Testis (tissue), 3 donors: ENCODE results near the gene LFNG. TPM values are rescaled to one million over a fixed set of nuclear protein-coding genes. Genes with fewer than 3 reads are reported as not detected.
"Not testable (repeated sequence)": the region's sequence is repeated elsewhere in the genome, so short reads cannot be mapped to it uniquely, and the experiment has no call there.

Source experiments
- DNase-seq: peaks from one replicate; pipeline ENCODE4 v3.0.0-alpha.2; 2019
- H3K27ac ChIP-seq, 2 donors: fragments of 200-600 bp; sonication (generic); one replicate each; pipeline ENCODE4 v1.5.1; 2019
- H3K27me3 ChIP-seq: fragments of 200-600 bp; sonication (generic); one replicate; pipeline ENCODE4 v1.5.1; 2019
- H3K36me3 ChIP-seq: fragments of 200-600 bp; sonication (generic); one replicate; pipeline ENCODE4 v1.5.1; 2017; ENCODE audit warnings: low read depth; ENCODE audit errors: missing control alignments
- H3K4me1 ChIP-seq: fragments of 200-600 bp; sonication (generic); one replicate; pipeline ENCODE4 v1.5.1; 2019
- H3K4me3 ChIP-seq, 2 donors: fragments of 200-600 bp; sonication (generic); one replicate each; pipeline ENCODE4 v1.5.1; 2017 to 2019
- H3K9me3 ChIP-seq: fragments of 200-600 bp; sonication (generic); one replicate; pipeline ENCODE4 v1.5.1; 2017
- CTCF ChIP-seq, 3 experiments: fragments of 450-650 bp in 2 of 3; fragments of 200-600 bp in 1 of 3; sonication (generic) in 1 of 3; IDR thresholded peaks; one replicate each; pipeline ENCODE4 v1.5.1; 2016 to 2019; ENCODE audit warnings: antibody characterized with exemption in 3 of 3, mild to moderate bottlenecking in 2 of 3, moderate library complexity in 1 of 3
- POLR2A ChIP-seq: fragments of 450-650 bp; IDR thresholded peaks from one replicate; pipeline ENCODE4 v1.6.1; 2017; ENCODE audit warnings: antibody characterized with exemption, mild to moderate bottlenecking, moderate library complexity
- WGBS, 2 donors: methylation state at CpG; one replicate each; pipeline ENCODE4 v1.1.5; 2018; 5-methylcytosine and 5-hydroxymethylcytosine counted together
- intact Hi-C: fragments of 100-400 bp; cut with DNase I; formaldehyde crosslinking; loops from one replicate; pipeline ENCODE4 v1.15.1; 2023; ENCODE audit warnings: low total_unique reads
- polyA plus RNA-seq: library from polyadenylated mRNA; stranded (reverse); fragments of 350-450 nt; fragmentation: Illumina TruSeq; extraction: RNeasy Lipid Tissue Mini Kit (QIAGEN cat#74804); gene quantifications from one replicate; pipeline ENCODE4 v1.2.3, GENCODE V29; 2014; ENCODE audit warnings: low read depth, low replicate concordance; ENCODE audit not compliant: insufficient read depth
- total RNA-seq, 2 donors: library from RNA; depleted of rRNA; stranded (reverse); fragments of >200 nt; gene quantifications; one replicate each; pipeline ENCODE4 v1.2.3, GENCODE V29; 2016

Gene LFNG
- total and polyA plus RNA-seq, 3 donors from 2014 or later, result 10.1 to 34.1 (median 18.3) TPM

DNA sequence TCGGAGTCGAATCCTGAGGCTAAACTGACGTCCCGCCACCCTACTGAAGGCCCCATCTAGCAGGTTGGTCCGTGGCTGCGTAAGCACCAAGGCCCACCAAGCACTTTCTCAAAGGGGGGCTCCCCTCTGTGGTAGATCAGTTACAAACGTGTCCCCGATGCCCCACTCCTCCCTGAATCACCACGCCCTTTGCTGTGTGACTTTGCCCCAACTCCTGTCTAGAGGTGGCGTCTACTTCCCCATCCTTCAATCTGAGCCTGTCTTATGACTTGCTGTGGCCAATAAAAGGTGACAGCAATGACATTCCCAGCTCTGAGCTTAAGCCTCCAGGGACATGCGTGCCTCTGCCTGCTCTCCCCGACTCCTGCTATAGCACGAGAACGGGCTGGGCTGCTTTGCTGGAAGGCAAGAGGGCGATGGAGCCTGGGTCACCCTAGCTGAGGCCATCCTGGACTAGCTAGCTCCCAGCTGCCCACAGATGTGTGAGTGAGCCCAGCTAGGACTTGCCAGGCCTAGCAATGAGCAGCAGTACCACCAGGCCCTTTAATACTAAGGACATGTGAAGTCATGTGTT, 12.7 kb downstream of the LFNG start:
- H3K36me3 ChIP-seq, H3K27ac ChIP-seq, H3K4me1 ChIP-seq, H3K27me3 ChIP-seq, intact Hi-C loops, H3K4me3 ChIP-seq, DNase-seq, H3K9me3 ChIP-seq: not testable (repeated sequence)
- WGBS, 2 donors, result 87 to 95% methylated on average over 10 to 15 of the region's 15 CpGs

DNA sequence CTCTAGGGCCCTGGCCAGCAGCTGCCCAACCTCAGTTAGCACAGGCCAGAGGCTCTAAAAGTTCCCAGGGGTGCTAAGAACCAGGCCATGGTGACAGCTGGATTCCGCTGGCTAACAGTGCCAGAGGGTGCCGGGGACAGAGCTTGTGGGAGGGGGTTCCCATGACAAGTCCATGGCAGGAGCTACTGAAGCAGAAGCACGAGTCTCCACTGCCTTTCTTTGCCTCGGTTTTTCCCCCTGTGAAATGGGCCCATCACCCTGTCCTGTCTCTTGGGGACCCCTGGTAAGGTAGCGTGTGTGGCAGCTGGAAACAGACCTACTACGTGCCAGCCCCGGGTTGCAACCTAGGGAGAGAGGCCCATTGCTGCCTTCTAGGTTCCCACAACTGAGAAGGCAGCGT, 13.2 kb downstream of the LFNG start:
- H3K27me3 ChIP-seq, H3K9me3 ChIP-seq, H3K36me3 ChIP-seq, intact Hi-C loops, H3K4me1 ChIP-seq, H3K4me3 ChIP-seq, DNase-seq, H3K27ac ChIP-seq: not testable (repeated sequence)
- 94% methylated on average over 7 of the region's 8 CpGs; no CpG with 5 or more reads in 1 of the 2 donors for WGBS, 2 donors

DNA sequence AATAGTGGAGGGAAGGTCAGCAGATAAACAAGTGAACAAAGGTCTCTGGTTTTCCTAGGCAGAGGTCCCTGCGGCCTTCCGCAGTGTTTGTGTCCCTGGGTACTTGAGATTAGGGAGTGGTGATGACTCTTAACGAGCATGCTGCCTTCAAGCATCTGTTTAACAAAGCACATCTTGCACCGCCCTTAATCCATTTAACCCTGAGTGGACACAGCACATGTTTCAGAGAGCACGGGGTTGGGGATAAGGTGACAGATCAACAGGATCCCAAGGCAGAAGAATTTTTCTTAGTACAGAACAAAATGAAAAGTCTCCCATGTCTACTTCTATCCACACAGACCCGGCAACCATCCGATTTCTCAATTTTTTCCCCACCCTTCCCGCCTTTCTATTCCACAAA, 14.0 kb downstream of the LFNG start:
- not testable (repeated sequence) for H3K9me3 ChIP-seq
- WGBS, 2 donors, result 40 to 44% methylated on average over 5 of the region's 8 CpGs

GRCh38 chr7:2534214-2534613, 14.6 kb downstream of the LFNG start:
- 90% methylated on average over 9 of the region's 34 CpGs; no CpG with 5 or more reads in 1 of the 2 donors for WGBS, 2 donors
- H3K4me3 ChIP-seq, H3K27me3 ChIP-seq, H3K9me3 ChIP-seq, H3K27ac ChIP-seq, H3K36me3 ChIP-seq, H3K4me1 ChIP-seq, intact Hi-C loops, DNase-seq: not testable (repeated sequence)

More for the DNA sequence above, 14.0 kb downstream of the LFNG start:
- H3K36me3 ChIP-seq, DNase-seq, intact Hi-C loops, H3K4me1 ChIP-seq, H3K4me3 ChIP-seq, H3K27me3 ChIP-seq, H3K27ac ChIP-seq: not testable (repeated sequence)

GRCh38 chr7:2535872-2536627, 16.5 kb downstream of the LFNG start:
- H3K4me1 ChIP-seq, intact Hi-C loops, H3K4me3 ChIP-seq, H3K36me3 ChIP-seq, H3K9me3 ChIP-seq, H3K27me3 ChIP-seq, H3K27ac ChIP-seq, DNase-seq: not testable (repeated sequence)
- WGBS, 2 donors, result 81 to 82% methylated on average over 8 to 19 of the region's 19 CpGs

- no peak for DNase-seq
- WGBS, 2 donors, result 88 to 95% methylated on average over 22 to 46 of the region's 47 CpGs
- intact Hi-C loops, result no loop called here
- Histone ChIP-seq H3K27me3 (no peaks in the 10 kb centered on the region), H3K4me1 (no peaks in the 10 kb centered on the region), H3K9me3 (no peaks in the 10 kb centered on the region), H3K27ac (no peak overlapping the region), H3K4me3 (no peak overlapping the region), H3K36me3 (no peaks in the 10 kb centered on the region)
- TF ChIP-seq POLR2A, result no peak
- TF ChIP-seq CTCF (IDR thresholded peaks at IDR 0.05), result no peak
These were observed 18.6 kb downstream of the LFNG start for GRCh38 chr7:2537981-2538851.
